Measurements from ENCODE around the gene GCAT.

GRCh38 chr22:37808294-37808657 lies 542 bp downstream of the GCAT start:
- TF ChIP-seq CTCF (IDR thresholded peaks at IDR 0.05) (no peak), POLR2A (IDR thresholded peaks at IDR 0.05) (no peak)

Measured in thyroid gland (tissue), 4 donors.